Stimulated activated CD8-positive, alpha-beta memory T cell treated with anti-CD3 and anti-CD28 coated beads, Interleukin-7, amount 100 ng/mL, for 24 hours (primary cell): ENCODE measurements around the gene TTC27.
"Not testable (repeated sequence)": the region's sequence is repeated elsewhere in the genome, so short reads cannot be mapped to it uniquely, and the experiment has no call there.

Source experiments
- DNase-seq: peaks from one replicate; pipeline ENCODE4 v3.0.0-alpha.2; 2020; ENCODE audit warnings: low read depth

TTC27 gene

DNA sequence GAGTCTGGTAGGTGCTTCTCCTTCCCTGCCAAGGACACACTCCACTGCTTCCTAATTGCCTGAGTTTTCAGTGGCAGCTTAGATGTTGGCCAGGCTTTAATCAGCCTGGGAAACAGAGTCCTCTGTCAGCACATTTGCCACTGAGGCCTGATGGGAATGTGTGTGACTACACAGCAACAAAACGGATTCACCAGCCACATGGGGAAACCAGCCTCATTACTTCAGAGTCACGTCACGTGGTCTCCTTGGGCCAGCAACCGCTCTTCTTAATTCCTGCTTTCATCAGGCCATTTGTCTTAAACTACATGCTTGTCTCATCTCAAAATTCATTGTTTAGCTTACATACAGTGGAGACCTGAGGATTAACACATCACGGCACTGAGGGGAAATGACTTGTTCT is 225.0 kb downstream of the TTC27 start:
- no peak for DNase-seq

DNA sequence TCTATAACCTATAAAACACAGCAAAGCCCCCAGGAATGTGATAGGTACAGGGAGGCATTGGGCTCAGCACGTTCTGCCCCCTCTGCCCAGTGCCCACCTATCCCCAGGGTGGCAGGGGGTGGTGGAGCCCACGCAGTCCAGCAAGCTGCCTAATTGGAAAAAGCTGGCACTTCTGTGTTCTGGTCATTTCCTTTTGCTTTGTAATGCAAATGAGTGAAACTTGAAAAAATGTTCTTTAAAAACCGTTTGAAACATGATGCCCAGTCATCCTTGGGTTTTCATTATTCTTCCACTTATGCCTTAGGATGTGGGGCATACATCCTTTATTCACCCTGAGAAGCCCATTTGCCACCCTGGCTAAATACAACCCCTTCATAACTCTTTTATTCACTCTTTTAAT is 229.0 kb downstream of the TTC27 start:
- no peak for DNase-seq

DNA sequence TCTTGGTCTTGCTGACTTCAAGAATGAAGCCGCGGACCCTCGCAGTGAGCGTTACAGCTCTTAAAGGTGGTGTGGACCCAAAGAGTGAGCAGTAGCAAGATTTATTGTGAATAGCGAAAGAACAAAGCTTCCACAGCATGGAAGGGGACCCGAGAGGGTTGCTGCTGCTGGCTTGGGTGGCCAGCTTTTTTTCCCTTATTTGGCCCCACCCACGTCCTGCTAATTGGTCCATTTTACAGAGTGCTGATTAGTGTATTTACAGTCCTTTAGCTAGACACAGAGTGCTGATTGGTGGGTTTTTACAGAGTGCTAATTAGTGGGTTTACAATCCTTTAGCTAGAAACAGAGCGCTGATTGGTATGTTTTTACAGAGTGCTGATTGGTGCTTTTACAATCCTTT is 230.9 kb downstream of the TTC27 start:
- no peak for DNase-seq

DNA sequence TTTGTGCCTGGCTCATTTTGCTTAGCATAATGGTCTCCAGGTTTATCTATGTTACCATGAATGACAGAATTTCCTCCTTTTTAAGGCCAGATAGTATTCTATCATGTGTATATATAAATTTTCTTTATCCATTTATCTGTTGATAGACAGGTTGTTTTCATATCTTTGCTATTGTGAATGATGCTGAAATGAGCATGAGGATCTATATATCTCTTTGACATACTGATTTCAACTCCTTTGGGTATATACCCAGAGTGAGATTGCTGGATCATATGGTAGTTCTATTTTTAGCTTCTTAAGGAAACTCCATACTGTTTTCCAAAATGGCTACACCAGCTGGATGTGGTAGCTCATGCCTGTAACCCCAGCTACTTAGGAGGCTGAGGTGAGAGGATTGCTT is 232.5 kb downstream of the TTC27 start:
- DNase-seq, result no peak

DNA sequence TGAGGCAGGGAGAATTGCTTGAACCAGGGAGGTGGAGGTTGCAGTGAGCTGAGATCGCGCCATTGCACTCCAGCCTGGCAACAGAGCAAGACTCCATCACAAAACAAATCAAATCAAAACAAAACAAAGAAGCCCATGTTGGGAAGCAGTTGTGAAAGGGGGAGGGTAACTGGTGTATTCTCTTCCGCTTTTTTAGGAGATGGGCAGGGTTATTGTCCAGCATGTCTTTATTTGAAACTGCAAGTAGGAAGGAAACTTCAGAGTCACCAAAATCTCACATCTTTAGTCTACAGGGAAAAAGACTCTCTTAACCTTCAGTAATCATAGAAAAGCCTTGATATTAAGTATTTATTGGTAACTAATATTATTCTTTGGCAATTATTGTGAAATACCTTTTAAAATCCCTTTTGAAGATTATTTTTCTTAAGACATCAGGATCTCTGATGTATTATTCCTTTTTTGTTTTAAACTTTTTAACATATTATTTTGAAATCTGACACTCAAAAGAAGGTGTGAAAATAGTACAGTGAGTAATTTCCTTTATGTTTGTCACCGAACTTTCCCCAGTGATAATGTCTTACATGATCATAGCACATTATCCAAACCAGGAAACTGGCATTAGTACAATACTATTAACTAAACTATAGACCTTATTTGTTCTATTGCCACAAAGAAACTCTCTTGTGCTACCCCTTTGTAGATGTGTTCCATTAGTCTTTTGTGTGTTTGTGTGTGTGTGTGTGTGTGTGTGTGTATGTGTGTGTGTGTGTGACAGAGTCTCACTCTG is 234.6 kb downstream of the TTC27 start:
- DNase-seq, result no peak

DNA sequence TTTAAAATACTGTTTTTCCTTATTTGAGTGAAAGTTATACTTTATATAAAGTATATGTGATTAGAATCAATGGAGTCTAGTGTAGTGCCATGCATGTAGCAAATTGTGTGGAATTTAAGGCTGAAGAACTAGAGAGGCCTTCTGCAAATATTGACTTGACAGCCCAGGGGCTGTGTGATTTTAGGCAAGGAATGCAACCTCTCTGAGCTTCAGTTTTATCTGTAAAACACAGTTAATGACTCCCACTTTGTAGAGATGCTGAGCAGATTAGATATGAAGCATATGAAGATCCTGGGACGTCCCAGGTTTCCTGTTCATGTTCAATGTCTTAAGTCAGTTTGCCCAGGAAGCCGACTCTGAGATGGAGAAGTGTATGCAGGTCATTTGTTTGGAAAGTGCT is 235.5 kb downstream of the TTC27 start:
- no peak for DNase-seq

DNA sequence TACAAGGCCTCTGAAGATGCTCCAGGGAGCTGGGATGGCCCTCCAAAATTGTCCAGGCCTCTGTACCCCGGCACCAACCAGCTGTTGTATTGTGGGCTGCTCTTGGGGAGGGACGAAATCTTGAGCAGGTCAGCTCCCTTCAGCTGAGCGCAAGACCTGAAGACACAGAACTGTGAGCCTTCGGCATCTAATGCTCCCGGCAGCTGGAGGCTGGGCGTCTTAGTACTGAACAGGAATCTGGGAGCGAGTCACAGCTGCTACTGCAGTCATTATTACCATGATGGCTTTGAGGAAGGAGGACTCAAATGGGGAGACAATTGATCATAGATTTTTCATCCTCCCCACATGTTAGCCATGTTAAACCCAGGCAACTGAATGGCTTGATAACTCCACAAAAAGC is 236.0 kb downstream of the TTC27 start:
- no peak for DNase-seq

DNA sequence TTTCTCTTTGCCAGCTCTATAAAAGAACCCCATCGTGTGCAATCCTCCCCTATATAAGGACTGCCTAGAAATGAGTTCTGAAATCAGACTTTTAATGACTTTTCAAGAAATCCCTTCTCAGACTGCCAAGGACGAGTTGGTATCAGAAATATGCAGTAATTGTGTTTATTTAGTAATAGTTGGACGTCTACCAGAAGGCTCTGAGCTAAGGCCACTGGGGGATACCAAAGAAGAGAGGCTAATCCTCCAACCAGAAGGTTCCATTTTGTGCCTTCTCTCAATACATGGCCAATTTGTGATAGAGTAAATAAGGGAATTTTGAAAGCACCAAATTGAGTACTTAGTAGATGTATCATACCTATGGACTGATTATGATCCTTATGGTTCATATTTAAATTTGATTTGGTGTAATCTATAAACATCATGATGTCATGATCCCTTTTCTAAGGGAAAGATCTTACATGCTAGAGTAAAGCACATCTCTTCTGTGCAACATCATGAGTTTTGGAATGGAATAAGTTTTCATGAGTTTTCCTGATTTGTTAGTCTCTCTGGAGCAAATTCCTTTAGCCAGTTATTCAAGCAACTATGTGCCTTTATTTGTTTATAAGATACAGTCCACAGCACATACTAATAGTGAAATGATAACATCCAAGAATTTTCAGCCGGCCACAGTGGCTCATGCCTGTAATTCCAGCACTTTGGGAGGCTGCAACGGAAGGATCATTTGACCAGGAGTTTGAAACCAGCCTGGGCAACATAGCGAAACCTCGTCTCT is 236.7 kb downstream of the TTC27 start:
- DNase-seq, result no peak

DNA sequence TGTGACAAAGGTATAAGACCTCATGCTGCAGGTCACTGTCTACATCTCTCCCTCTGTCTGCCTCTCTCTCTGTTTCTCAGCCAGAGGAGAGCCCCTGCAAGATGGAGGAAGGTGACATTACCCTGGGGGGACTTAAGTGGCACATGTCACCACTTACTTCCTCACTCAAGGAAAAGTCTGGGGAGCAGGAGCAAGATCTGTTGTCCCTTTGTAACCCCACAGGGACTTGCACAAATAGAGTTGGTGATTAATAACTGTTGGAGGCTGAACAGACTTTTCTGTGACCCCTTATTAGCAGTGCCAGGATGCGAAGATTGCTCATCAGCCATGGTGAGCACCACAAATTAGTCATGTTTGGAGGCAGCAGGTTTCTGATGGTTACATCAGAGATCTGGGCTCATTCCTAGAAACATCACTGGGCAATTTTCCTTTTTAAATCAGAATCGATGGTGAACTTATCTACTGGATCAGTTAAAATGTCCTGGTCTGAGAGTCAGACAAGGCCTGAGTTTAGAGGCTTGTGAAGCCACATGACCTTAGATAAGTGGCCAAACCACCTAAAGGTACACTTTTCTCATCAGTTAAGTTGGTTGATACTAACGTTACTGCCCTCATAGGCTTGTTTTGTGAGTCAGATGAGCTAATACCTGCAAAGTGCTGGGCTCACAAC is 237.7 kb downstream of the TTC27 start:
- DNase-seq, result no peak

DNA sequence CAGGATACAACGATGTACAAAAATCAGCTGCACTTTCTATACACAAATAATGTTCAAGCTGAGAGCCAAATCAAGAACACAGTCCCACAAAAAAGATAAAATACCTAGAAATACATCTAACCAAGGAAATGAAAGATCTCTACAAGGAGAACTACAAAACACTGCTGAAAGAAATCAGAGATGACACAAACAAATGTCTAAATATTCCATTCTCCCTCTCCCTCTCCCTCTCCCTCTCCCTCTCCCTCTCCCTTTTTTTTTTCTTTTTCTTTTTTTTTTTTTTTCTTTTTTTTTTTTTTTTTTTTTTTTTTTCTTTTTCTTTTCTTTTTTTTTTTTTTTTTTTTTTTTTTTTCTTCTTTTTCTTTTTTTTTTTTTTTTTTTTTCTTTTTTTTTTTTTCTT is 238.6 kb downstream of the TTC27 start:
- not testable (repeated sequence) for DNase-seq
